K562 (cell line): ENCODE results near the gene ARRDC5. TPM values are rescaled to one million over a fixed set of nuclear protein-coding genes. Genes with fewer than 3 reads are reported as not detected.

Source experiments
- BDP1 ChIP-seq: IDR thresholded peaks from 3 replicates; pipeline ENCODE4 v1.6.1; 2011; ENCODE audit not compliant: insufficient read length, insufficient read depth
- FOS ChIP-seq: IDR thresholded peaks from 3 replicates; pipeline ENCODE4 v1.6.1; 2011; ENCODE audit not compliant: insufficient read length; ENCODE audit errors: extremely low read depth
- FOSL1 ChIP-seq: fragments of 200-800 bp; sonication (Bioruptor generic); conservative IDR thresholded peaks from 2 replicates; pipeline ENCODE4 v1.6.1; 2016; ENCODE audit warnings: missing genetic modification characterization, missing compliant biosample characterization
- FOXK2 ChIP-seq, 2 experiments: fragments of 450-650 bp; IDR thresholded peaks in 1 of 2; conservative IDR thresholded peaks in 1 of 2; 2 replicates each; pipeline ENCODE4 v1.6.1; 2016; ENCODE audit warnings: low read depth in 2 of 2, mild to moderate bottlenecking in 1 of 2
- KDM1A ChIP-seq, 2 experiments: fragments of 450-650 bp; IDR thresholded peaks; 2 replicates each; pipeline ENCODE4 v1.6.1; 2016; ENCODE audit warnings: mild to moderate bottlenecking in 2 of 2
- MCM3 ChIP-seq: fragments of 450-650 bp; IDR thresholded peaks from 2 replicates; pipeline ENCODE4 v1.6.1; 2016
- NCOA6 ChIP-seq: fragments of 450-650 bp; IDR thresholded peaks from 2 replicates; pipeline ENCODE4 v1.6.1; 2017; ENCODE audit warnings: mild to moderate bottlenecking
- ZNF282 ChIP-seq: sonication (generic); formaldehyde crosslinking; IDR thresholded peaks from 2 replicates; pipeline ENCODE4 v1.8.1; 2023; ENCODE audit warnings: missing genetic modification reagents
- ZNF696 ChIP-seq: fragments of 250-450 bp; sonication (Bioruptor Pico); conservative IDR thresholded peaks from 2 replicates; pipeline ENCODE4 v1.4.0; 2020; ENCODE audit warnings: mild to moderate bottlenecking, moderate library complexity
- ZNF79 ChIP-seq: fragments of 250-450 bp; sonication (Bioruptor Pico); IDR thresholded peaks from 2 replicates; pipeline ENCODE4 v1.4.0; 2020; ENCODE audit warnings: low read depth, mild to moderate bottlenecking, moderate library complexity
- polyA plus RNA-seq, 8 experiments: library from polyadenylated mRNA; depleted of rRNA in 4 of 8; stranded (reverse) in 5 of 8; unstranded in 3 of 8; fragments of >200 nt; fragmentation: Nextera tagmentation in 2 of 8; fragmentation: Illumina TruSeq in 1 of 8; extraction: Ambion mirVana in 2 of 8; extraction: Trizol in 1 of 8; gene quantifications; 2 replicates each; pipeline versions ENCODE4 v1.2.1 to v1.2.3, GENCODE V29; 2011 to 2014; ENCODE audit warnings: inconsistent platforms in 1 of 8, missing spikeins in 1 of 8
- total RNA-seq, 7 experiments: library from RNA; depleted of rRNA in 6 of 7; stranded (reverse); fragments of >200 nt in 6 of 7; fragmentation: Illumina TruSeq in 2 of 7; extraction: Trizol in 2 of 7; gene quantifications; 2 replicates each; pipeline versions ENCODE4 v1.2.1 to v1.2.3, GENCODE V29; 2011 to 2021; ENCODE audit warnings: low replicate concordance in 1 of 7
- TF ChIP-seq, protein P1 (sequence below): fragments of 250-450 bp; sonication (Bioruptor Pico); IDR thresholded peaks from 2 replicates; pipeline ENCODE4 v1.5.0; 2022; ENCODE audit warnings: mild to moderate bottlenecking
- TF ChIP-seq, protein P2 (sequence below), 2 experiments: fragments of 450-650 bp in 1 of 2; sonication (generic) in 1 of 2; formaldehyde crosslinking in 1 of 2; IDR thresholded peaks; 2 replicates each; pipeline versions ENCODE4 v1.7.1 to v1.9.0; 2016 to 2022; ENCODE audit warnings: inconsistent platforms in 1 of 2, mild to moderate bottlenecking in 1 of 2, missing genetic modification reagents in 1 of 2

The ARRDC5 gene
- total and polyA plus RNA-seq, 9 of the 15 experiments (the other 6 are each of a cell fraction or from before 2014, with no cell fraction given) = not detected

DNA sequence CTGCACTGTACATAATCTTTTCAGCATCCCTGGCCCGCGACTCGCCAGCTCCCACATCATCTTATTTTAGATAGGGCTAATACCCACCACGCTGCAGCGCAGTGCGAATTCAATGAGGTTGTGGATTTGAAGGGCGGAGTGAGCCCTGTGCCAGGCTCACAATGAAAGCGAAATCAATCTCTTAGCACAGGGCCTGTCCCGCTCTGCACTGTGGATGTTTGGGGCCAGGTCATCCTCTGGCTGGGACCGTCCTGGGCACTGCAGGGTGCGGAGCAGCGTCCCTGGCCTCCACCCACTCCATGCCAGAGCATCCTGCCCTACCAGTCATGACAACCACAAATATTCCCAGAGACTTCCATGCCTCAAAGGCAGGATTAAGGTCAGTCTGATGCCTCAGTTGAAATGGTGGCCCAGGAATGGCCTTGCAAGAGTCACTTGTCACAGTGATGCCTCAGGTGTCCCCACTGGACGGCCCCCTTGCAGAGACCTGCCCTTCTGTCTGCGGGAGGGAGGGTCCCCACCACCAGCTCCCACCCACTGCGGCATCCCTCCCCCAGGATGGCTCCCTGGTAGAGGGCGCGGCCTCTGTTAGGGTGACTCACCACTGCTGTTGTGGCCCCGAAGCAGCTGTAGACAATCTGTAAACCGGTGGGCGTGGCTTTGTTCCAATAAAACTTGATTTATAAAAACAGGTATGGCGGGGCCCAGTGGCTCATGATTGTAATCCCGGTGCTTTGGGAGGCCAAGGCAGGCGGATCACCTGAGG lies 12.2 kb upstream of the ARRDC5 start (continued):
- TF ChIP-seq, protein P1, sequence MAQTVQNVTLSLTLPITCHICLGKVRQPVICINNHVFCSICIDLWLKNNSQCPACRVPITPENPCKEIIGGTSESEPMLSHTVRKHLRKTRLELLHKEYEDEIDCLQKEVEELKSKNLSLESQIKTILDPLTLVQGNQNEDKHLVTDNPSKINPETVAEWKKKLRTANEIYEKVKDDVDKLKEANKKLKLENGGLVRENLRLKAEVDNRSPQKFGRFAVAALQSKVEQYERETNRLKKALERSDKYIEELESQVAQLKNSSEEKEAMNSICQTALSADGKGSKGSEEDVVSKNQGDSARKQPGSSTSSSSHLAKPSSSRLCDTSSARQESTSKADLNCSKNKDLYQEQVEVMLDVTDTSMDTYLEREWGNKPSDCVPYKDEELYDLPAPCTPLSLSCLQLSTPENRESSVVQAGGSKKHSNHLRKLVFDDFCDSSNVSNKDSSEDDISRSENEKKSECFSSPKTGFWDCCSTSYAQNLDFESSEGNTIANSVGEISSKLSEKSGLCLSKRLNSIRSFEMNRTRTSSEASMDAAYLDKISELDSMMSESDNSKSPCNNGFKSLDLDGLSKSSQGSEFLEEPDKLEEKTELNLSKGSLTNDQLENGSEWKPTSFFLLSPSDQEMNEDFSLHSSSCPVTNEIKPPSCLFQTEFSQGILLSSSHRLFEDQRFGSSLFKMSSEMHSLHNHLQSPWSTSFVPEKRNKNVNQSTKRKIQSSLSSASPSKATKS (CRISPR knock-in tag) = no peak
- TF ChIP-seq KDM1A (IDR thresholded peaks at IDR 0.05) (peak in 1 of 2 experiments; percentile 43; a peak in 2 of 4 replicates), FOXK2 (conservative IDR thresholded peaks at IDR 0.05 in 1 of 2, IDR thresholded peaks at IDR 0.05 in 1 of 2; ENCODE audit: low read depth in 2 of 2) (0 out of 4 replicates have a peak, but pooled peaks of 1 of the 2 experiments have one; percentile 34), BDP1 (no peak), MCM3 (no peak), ZNF282 (CRISPR knock-in tag) (no peak), FOS (peak; percentile 32), NCOA6 (no peak), ZNF79 (CRISPR knock-in tag) (no peak), ZNF696 (no peak), FOSL1 (tag) (peak; percentile 87)
- TF ChIP-seq, protein P2, sequence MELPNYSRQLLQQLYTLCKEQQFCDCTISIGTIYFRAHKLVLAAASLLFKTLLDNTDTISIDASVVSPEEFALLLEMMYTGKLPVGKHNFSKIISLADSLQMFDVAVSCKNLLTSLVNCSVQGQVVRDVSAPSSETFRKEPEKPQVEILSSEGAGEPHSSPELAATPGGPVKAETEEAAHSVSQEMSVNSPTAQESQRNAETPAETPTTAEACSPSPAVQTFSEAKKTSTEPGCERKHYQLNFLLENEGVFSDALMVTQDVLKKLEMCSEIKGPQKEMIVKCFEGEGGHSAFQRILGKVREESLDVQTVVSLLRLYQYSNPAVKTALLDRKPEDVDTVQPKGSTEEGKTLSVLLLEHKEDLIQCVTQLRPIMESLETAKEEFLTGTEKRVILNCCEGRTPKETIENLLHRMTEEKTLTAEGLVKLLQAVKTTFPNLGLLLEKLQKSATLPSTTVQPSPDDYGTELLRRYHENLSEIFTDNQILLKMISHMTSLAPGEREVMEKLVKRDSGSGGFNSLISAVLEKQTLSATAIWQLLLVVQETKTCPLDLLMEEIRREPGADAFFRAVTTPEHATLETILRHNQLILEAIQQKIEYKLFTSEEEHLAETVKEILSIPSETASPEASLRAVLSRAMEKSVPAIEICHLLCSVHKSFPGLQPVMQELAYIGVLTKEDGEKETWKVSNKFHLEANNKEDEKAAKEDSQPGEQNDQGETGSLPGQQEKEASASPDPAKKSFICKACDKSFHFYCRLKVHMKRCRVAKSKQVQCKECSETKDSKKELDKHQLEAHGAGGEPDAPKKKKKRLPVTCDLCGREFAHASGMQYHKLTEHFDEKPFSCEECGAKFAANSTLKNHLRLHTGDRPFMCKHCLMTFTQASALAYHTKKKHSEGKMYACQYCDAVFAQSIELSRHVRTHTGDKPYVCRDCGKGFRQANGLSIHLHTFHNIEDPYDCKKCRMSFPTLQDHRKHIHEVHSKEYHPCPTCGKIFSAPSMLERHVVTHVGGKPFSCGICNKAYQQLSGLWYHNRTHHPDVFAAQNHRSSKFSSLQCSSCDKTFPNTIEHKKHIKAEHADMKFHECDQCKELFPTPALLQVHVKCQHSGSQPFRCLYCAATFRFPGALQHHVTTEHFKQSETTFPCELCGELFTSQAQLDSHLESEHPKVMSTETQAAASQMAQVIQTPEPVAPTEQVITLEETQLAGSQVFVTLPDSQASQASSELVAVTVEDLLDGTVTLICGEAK (IDR thresholded peaks at IDR 0.05) = peak; percentile 87
- TF ChIP-seq, protein P2 (CRISPR knock-in tag; IDR thresholded peaks at IDR 0.05) = peak; percentile 71
